ENCODE results near the gene CAT. TPM values are rescaled to one million over a fixed set of nuclear protein-coding genes. Genes with fewer than 3 reads are reported as not detected.

The CAT gene
- total and polyA plus RNA-seq, 2 donors (not counting 1 experiment from before 2014, with no cell fraction given) = 93.8 to 113 TPM

- Histone ChIP-seq H3K9ac (ENCODE audit: insufficient read depth, low read length) (no peak overlapping the region), H3K79me2 (ENCODE audit: control insufficient read depth, insufficient read depth, low read length) (no peaks in the 10 kb centered on the region), H3K4me2 (ENCODE audit: extremely low read depth, insufficient read depth, low read length) (no peak overlapping the region), H2AFZ (ENCODE audit: low read length) (no peak overlapping the region), H3K4me3 (replicated peaks in 1 of 4; ENCODE audit: control extremely low read depth in 1 of 4, insufficient read depth in 1 of 4, low read depth in 3 of 4, low read length in 4 of 4) (no peak overlapping the region), H3K27ac (ENCODE audit: insufficient read depth, low read length) (no peak overlapping the region), H3K9me3 (ENCODE audit: control insufficient read depth, insufficient read depth, low read depth, low read length) (no peaks in the 10 kb centered on the region), H3K4me1 (ENCODE audit: control insufficient read depth, extremely low read depth, insufficient read depth, low read length) (no peaks in the 10 kb centered on the region), H4K20me1 (ENCODE audit: control insufficient read depth, extremely low read depth, insufficient read depth, low read length) (no peaks in the 10 kb centered on the region), H3K27me3 (ENCODE audit: control insufficient read depth, insufficient read depth, low read length) (no peaks in the 10 kb centered on the region), H3K36me3 (ENCODE audit: control insufficient read depth, insufficient read depth, low read length) (no peaks in the 10 kb centered on the region)
- no peak for TF ChIP-seq CTCF (conservative IDR thresholded peaks at IDR 0.05 in 1 of 2, IDR thresholded peaks at IDR 0.05 in 1 of 2; ENCODE audit: low read depth in 1 of 2, low read length in 2 of 2)
- no peak for TF ChIP-seq EZH2 (IDR thresholded peaks at IDR 0.05; ENCODE audit: low read length, missing control alignments)
- no peak for DNase-seq (ENCODE audit: low read depth in 2 of 2)
Observed at GRCh38 chr11:34510218-34510617, 71.5 kb downstream of the CAT start.

DNA sequence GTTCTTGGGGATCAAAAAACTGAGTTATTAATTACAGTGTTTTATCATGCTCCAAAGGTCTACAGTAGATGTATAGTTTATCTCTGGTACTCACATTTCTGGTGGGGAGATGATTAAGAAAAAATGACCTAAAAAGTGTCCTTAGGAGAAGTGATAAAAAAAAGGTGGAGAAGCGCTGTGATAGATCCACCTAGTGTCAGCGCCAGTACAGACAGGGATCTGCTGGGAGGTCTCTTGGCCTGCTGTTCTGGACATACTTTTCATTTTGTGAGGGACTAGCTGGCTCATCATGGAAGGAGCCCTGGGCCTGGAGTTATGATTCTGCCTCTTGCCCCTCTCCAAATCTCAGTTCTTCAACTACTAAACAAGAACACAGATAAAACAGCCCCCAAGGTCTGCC is 71.9 kb downstream of the CAT start:
- H3K9ac ChIP-seq (ENCODE audit: insufficient read depth, low read length) = no peak overlapping the region
- H3K27me3 ChIP-seq (ENCODE audit: control insufficient read depth, insufficient read depth, low read length) = no peaks in the 10 kb centered on the region
- H2AFZ ChIP-seq (ENCODE audit: low read length) = no peak overlapping the region
- no peaks in the 10 kb centered on the region for H3K36me3 ChIP-seq (ENCODE audit: control insufficient read depth, insufficient read depth, low read length)
- DNase-seq (ENCODE audit: low read depth in 2 of 2) = no peak
- no peaks in the 10 kb centered on the region for H3K9me3 ChIP-seq (ENCODE audit: control insufficient read depth, insufficient read depth, low read depth, low read length)
- H3K79me2 ChIP-seq (ENCODE audit: control insufficient read depth, insufficient read depth, low read length) = no peaks in the 10 kb centered on the region
- no peak overlapping the region for H3K4me3 ChIP-seq (replicated peaks in 1 of 4; ENCODE audit: control extremely low read depth in 1 of 4, insufficient read depth in 1 of 4, low read depth in 3 of 4, low read length in 4 of 4)
- no peak overlapping the region for H3K27ac ChIP-seq (ENCODE audit: insufficient read depth, low read length)
- no peak overlapping the region for H3K4me2 ChIP-seq (ENCODE audit: extremely low read depth, insufficient read depth, low read length)
- no peaks in the 10 kb centered on the region for H4K20me1 ChIP-seq (ENCODE audit: control insufficient read depth, extremely low read depth, insufficient read depth, low read length)
- H3K4me1 ChIP-seq (ENCODE audit: control insufficient read depth, extremely low read depth, insufficient read depth, low read length) = no peaks in the 10 kb centered on the region
- TF ChIP-seq CTCF (conservative IDR thresholded peaks at IDR 0.05 in 1 of 2, IDR thresholded peaks at IDR 0.05 in 1 of 2; ENCODE audit: low read depth in 1 of 2, low read length in 2 of 2) (no peak), EZH2 (IDR thresholded peaks at IDR 0.05; ENCODE audit: low read length, missing control alignments) (no peak)

DNA sequence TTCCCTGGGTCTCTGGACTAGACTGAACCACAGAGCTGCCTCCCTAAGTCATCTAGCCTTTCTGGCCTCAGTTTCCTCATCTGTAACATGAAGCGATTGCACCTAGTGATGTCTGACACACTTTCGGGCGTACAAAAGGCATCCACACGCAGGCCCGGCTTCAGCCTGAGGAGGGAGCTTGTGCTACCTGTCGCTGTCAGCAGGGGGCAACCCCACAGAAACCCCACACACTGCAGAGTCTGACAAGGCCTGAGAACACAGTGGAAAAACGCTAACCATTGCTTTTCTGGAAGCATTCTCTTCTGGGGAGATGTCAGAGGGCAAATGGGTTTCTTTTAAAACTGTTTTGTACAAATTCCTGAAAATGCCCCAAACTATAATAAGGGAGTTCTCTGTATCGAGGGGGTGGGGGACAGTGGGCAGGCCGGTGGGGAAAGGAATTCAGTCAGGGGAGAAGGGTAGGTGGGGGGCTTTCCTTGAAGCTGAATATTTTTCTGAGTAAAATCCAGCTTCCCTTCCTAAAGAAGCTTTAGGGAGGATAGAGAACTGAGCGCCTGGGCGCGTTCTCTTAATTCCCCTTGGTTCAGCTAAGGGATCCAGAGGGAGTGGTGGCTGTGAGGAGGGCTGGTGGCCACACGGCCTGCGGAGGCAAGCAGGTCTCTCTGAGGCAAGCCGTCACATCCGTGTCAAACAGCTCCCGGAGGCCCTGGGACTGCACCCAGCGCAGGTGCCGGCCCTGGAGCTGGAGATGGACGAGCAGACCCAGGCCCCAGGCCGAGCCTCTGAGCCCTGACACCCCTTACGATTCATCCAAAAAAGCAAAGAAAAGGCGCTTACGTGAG is 74.3 kb downstream of the CAT start:
- Histone ChIP-seq H3K4me2 (ENCODE audit: extremely low read depth, insufficient read depth, low read length) (no peak overlapping the region), H3K27me3 (ENCODE audit: control insufficient read depth, insufficient read depth, low read length) (no peaks in the 10 kb centered on the region), H3K9me3 (ENCODE audit: control insufficient read depth, insufficient read depth, low read depth, low read length) (no peaks in the 10 kb centered on the region), H3K9ac (ENCODE audit: insufficient read depth, low read length) (no peak overlapping the region), H3K36me3 (ENCODE audit: control insufficient read depth, insufficient read depth, low read length) (no peaks in the 10 kb centered on the region), H4K20me1 (ENCODE audit: control insufficient read depth, extremely low read depth, insufficient read depth, low read length) (no peaks in the 10 kb centered on the region), H3K4me3 (replicated peaks in 1 of 4; ENCODE audit: control extremely low read depth in 1 of 4, insufficient read depth in 1 of 4, low read depth in 3 of 4, low read length in 4 of 4) (no peak overlapping the region), H3K27ac (ENCODE audit: insufficient read depth, low read length) (no peak overlapping the region), H3K4me1 (ENCODE audit: control insufficient read depth, extremely low read depth, insufficient read depth, low read length) (no peaks in the 10 kb centered on the region), H2AFZ (ENCODE audit: low read length) (no peak overlapping the region), H3K79me2 (ENCODE audit: control insufficient read depth, insufficient read depth, low read length) (no peaks in the 10 kb centered on the region)
- TF ChIP-seq CTCF (conservative IDR thresholded peaks at IDR 0.05 in 1 of 2, IDR thresholded peaks at IDR 0.05 in 1 of 2; ENCODE audit: low read depth in 1 of 2, low read length in 2 of 2) = peak; percentile 53 to 91
- no peak for TF ChIP-seq EZH2 (IDR thresholded peaks at IDR 0.05; ENCODE audit: low read length, missing control alignments)
- peak; percentile 33 to 52 for DNase-seq (ENCODE audit: low read depth in 2 of 2)

Data from fibroblast of lung (primary cell).